OCI-M2 (cell line): ENCODE data around the gene PCCA.
"Not testable (repeated sequence)": the region's sequence is repeated elsewhere in the genome, so short reads cannot be mapped to it uniquely, and the experiment has no call there.

Source experiments
- DNase-seq: peaks from one replicate; lab custom pipeline; 2025; ENCODE audit not compliant: unreplicated experiment; lab: John Stamatoyannopoulos, UW

PCCA gene

GRCh38 chr13:100300708-100301107 is 211.8 kb downstream of the PCCA start:
- no peak for DNase-seq

- no peak for DNase-seq
These were observed 212.5 kb downstream of the PCCA start for GRCh38 chr13:100301418-100301817.

GRCh38 chr13:100302391-100302790 is 213.5 kb downstream of the PCCA start:
- DNase-seq = no peak

- DNase-seq = no peak
These were observed 215.3 kb downstream of the PCCA start for GRCh38 chr13:100304229-100304628.

- DNase-seq = no peak
These were observed 216.5 kb downstream of the PCCA start for GRCh38 chr13:100305398-100305797.

GRCh38 chr13:100306030-100306429 is 217.1 kb downstream of the PCCA start:
- DNase-seq = no peak

- DNase-seq = no peak
These were observed 217.6 kb downstream of the PCCA start for GRCh38 chr13:100306434-100306999.

- no peak for DNase-seq
These were observed 225.4 kb downstream of the PCCA start for GRCh38 chr13:100314132-100314910.

- DNase-seq = no peak
These were observed 226.6 kb downstream of the PCCA start for GRCh38 chr13:100315522-100315921.

GRCh38 chr13:100318473-100318872 is 229.6 kb downstream of the PCCA start:
- not testable (repeated sequence) for DNase-seq

GRCh38 chr13:100323937-100324336 is 235.0 kb downstream of the PCCA start:
- DNase-seq = no peak

GRCh38 chr13:100330662-100331061 is 241.8 kb downstream of the PCCA start:
- no peak for DNase-seq

- no peak for DNase-seq
These were observed 244.2 kb downstream of the PCCA start for GRCh38 chr13:100333141-100333540.

GRCh38 chr13:100334214-100334613 is 245.3 kb downstream of the PCCA start:
- no peak for DNase-seq

- DNase-seq = no peak
These were observed 248.1 kb downstream of the PCCA start for GRCh38 chr13:100336795-100337516.

GRCh38 chr13:100338275-100338674 is 249.4 kb downstream of the PCCA start:
- DNase-seq = no peak

GRCh38 chr13:100339411-100339940 is 250.6 kb downstream of the PCCA start:
- no peak for DNase-seq

GRCh38 chr13:100340865-100341264 is 252.0 kb downstream of the PCCA start:
- no peak for DNase-seq

GRCh38 chr13:100341327-100341726 is 252.4 kb downstream of the PCCA start:
- no peak for DNase-seq

GRCh38 chr13:100344544-100344943 is 255.7 kb downstream of the PCCA start:
- no peak for DNase-seq

- no peak for DNase-seq
These were observed 259.1 kb downstream of the PCCA start for GRCh38 chr13:100347968-100348367.

- no peak for DNase-seq
These were observed 260.7 kb downstream of the PCCA start for GRCh38 chr13:100349594-100349993.
